Stimulated activated CD8-positive, alpha-beta memory T cell treated with anti-CD3 and anti-CD28 coated beads, Interleukin-4, amount 100 ng/mL, for 24 hours (primary cell): Measurements from ENCODE around the gene ABR.
"Not testable (repeated sequence)": the region's sequence is repeated elsewhere in the genome, so short reads cannot be mapped to it uniquely, and the experiment has no call there.

Experiments used
- DNase-seq: peaks from one replicate; pipeline ENCODE4 v3.0.0-alpha.2; 2020; ENCODE audit warnings: low read depth

Gene ABR

DNA sequence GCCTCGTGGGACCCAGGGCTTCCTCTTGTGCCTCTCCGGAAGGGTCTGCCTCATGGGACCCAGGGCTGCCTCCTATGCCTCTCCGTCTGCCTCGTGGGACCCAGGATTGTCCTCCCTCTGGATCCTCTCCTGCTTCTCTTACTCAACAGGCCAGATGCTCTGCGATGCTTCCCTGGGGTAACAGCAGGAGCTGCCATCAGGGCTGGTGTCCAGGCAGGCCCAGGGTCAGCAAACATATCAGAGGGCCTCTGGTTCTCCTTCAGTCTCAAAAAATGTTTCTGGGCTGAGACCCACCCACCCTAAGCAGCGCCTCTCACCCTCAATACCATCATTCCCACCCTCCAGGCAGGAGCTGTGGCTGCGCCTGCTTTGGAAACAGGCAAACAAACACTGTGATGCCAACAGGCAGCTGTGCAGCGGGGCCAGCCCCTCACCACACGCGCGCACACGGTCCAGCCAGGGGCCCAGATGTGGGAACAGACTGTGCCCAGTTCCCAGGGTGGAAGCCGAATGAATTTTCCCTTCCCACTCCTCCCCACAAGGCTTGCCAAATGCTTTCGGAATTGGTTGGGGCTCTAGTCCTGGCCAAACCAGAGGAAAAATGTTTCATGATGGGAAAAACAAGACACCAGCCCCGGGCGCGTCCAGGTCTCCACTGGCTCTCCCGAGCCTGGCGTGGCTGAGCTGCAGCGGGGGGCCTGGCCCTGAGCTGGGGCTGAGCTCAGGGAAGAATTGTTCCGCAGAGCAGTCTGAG lies 171.6 kb downstream of the ABR start:
- DNase-seq: no peak

DNA sequence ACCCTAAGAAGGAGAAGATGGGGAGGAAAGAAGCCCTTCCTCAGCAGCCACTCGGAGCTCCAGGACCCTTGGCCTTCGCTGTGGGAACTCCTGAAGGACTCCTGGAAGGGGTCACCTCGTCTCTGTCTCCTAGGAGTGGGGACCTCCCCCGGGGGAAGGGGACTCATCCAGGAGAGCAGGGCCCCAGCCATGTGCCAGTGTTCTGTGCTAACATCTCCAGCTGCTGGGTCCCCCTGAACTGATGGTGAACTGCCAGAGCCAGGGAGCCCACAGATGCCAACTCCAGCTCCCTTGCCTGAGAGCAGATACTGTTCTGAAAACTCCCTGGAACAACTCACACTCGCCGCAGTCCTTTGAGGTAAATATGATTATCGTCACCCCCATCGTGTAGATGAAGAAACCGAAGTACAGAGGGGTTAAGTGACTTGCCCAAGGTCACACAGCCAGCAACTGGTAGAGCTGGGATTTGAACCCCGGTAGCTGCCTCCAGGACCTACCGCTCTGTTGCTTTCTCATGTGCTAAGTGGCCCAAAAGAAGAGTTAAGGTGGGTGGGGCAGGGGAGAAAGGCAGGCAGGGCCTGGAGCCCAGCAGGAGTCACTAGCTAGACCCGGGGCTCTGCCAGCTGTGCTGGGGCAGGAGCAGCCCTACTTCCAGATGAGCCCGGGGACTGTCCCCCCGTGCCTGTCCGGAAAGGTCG lies 172.3 kb downstream of the ABR start:
- no peak for DNase-seq

DNA sequence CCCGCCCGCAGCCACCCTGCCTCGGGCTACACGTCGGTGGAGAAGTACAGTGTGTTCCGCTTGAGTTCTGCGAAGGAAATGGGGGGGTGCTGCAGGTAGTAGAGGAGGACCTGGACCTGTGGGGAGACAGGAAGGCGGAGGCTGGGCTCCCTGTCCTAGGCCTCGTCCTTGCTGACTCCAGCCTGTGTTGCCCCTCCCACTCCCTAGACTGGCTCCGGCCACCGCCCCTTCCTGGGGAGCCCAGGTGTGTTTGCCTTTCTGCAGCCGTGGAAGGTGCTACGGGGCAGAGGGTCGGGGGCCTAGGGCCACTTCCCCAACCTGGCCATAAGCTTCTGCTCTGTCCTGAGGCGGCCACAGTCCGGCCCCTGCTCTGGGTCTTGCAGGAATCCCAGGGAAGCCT lies 173.7 kb downstream of the ABR start:
- DNase-seq: no peak

DNA sequence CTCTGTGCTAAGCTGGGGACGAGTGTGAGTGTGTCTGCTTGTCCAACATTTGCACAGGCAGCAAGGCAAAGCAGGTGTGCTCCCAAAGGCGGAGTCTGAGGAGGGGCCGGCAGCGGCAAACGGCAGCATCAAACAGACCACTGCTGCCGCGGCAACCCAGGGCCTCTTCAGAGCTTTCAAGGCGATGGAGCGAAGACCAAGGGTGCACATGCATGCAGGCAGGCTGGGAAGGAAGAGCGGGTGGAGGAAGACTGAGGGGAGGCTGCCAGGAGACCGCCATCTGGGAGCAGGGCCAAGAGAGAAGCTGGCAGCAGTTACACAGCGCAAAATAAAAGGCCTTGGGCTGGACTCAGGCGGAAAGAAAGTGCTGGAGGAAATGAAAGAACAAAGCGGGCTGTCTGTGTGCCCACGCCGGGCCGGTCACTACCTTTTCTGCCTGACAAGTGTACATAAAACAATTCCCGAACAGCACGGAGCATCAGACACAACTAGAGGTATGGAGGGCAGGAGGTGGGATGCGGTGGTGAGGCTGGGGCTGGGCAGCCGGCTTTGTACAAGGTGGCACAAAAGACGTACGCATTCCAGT lies 174.3 kb downstream of the ABR start:
- no peak for DNase-seq

DNA sequence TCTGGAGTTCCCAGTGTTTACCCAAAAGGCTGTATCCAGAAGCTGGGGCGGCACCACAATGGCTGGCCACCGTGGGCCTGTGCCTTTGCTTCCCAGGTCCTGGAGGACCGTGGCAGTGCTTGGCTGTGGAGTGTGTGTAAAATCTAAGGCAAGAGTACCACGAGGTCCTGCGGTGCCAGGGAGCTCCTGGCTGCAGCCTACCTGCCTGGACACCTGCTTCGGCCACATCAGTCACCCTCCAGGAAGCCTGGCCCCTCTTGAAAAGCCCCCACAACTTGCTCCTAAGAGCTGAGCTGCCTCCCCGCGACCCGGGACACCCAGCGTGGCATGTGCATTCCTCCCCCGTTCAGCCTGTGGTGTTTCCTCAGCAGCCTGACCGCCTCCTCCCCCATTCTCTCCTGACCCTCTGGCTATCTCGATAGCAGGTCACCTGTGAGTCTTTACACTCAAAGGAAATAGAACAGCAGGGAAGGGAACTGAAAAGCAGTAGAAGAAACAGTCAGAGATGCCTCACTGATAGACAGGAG lies 174.9 kb downstream of the ABR start:
- no peak for DNase-seq

DNA sequence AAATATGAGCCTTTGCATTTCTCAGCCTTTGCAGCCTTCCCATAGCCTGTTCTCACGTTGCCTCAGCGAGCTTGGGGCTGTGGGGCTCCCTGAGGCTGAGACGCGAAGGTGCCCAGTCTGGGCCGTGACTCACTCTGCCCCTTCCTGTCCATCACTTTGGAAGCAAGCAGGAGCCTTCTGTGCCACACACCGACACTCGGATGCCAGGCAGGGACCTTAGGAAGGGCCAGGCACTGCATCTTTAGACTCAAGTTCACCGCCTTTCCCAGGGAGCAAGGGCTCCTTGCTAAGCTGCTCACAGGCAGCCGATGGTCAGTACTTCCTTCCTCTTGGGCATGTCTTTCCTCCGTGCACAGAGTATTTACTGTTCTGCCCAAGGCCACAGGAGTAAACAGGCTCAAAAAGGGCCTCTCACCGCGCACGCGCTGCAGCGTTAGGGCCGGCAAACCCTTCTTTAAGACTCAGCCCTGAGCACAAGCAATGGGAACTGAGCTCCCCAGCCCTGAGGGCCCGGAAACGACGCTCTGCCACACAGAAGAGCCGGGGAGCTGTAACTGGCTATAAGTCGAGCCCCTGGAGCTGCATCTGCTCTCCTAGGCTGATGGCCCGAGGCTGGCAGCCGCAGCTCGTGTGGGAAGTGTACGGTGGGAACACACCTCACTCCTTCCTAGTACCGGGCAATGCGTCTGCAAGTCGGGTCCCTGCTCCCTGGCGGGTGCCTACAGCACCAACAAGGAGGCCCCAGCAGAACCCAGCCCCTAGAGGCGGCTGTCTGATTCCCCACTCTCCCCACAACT lies 175.6 kb downstream of the ABR start:
- DNase-seq: no peak

DNA sequence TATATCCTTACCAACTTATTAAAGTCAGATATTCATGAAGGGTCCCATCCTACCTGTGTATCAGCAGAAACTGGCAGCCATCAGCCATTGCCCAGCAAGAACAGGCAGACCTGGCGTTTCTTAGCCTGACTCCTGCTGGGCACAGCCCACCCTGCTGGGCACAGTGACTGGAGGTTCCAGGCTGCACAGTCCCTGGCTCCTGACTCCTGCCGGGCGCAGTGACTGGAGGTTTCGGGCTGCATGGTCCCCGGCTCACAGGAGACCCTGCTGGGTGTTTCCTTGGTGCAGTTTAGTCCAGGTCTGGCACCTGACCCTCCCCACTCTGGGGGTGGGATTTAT lies 176.2 kb downstream of the ABR start:
- no peak for DNase-seq

DNA sequence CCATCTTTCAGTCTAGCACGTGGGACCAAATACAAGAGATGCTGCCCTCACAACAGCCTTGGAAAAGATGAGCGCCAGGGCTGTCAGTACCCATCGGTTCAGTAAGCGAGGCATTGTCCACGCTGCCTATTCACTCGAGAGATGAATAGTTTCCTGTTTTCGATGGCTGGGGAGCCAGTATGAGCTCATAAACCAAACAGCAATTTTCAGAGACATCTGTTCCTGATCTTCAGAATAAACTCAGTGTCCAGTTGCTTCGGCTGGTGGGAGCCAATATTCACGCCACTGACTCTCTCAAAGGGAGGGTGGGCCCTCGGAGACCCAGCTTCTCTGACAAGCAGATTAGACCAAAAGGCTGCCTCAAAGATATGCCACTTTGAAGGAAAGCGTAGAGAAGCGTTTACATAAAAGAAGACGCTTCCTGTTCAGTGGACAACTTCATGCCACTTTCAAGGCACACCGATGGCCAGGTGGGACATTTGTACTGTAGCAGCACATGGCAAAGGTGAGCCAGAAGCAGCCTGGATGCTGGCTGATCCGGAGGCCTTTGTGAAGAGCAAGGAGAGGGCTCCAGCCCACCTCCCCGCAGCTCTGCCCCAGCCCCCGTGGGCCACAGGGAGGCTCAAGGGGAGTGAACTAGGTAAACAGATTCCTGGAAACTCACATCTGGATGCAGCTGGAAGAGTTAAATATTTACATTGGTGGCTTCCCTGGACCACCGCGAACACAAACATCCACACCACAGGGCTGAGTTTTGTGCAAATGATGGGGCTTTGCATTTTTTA lies 176.8 kb downstream of the ABR start:
- DNase-seq: no peak

DNA sequence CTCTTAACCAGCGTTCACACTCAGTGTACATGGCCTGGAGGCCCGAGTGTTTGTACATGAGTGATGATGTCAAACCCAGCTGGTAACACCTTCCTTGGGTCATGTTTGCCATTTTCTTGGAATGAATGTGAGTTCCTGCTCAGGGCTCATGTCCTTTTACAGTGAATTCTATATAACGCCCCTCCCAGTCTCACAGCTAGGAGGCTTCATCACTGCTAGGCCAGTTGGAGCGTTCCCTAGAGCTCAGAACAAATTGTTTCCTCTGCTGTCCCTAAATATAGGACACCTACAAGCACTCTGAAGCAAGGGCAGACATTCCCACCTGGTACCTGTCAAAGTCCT lies 177.4 kb downstream of the ABR start:
- DNase-seq: no peak

DNA sequence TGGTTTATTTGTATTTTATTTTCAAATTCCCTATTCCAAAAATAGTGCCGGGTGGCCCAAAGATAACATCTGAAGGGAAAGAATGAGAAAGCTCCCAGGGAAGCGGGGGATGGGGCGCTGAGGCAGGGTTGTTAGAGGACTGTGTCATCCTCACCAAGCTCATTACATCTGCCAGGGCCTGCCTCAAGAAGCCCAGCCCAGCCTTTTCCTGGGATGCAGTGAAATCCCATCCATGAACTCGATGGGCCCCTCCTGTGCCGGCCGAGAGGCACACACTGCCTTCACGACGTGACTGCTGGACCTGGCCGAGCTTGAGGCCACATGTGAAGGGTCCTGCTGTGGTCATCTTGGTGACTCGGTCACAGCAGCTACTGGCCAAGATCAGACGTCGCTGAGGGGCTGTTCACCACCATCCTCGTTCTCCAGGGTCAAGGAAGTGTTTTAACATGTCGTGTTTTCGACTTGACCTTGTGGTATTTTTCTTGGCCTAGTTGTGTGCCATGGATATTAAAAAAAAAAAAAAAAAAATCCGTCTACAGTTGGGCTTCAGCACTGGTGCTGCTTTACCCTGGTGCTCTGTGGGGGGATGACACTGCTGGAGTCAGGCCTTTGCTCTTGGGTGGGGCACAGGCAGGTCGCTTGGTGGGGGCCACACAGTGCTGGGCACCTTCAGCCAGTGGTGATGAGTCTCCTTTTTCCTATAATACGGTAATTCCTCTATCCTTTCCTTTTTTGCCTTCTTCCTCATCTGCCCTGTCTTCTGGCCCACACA lies 178.0 kb downstream of the ABR start:
- DNase-seq: no peak

DNA sequence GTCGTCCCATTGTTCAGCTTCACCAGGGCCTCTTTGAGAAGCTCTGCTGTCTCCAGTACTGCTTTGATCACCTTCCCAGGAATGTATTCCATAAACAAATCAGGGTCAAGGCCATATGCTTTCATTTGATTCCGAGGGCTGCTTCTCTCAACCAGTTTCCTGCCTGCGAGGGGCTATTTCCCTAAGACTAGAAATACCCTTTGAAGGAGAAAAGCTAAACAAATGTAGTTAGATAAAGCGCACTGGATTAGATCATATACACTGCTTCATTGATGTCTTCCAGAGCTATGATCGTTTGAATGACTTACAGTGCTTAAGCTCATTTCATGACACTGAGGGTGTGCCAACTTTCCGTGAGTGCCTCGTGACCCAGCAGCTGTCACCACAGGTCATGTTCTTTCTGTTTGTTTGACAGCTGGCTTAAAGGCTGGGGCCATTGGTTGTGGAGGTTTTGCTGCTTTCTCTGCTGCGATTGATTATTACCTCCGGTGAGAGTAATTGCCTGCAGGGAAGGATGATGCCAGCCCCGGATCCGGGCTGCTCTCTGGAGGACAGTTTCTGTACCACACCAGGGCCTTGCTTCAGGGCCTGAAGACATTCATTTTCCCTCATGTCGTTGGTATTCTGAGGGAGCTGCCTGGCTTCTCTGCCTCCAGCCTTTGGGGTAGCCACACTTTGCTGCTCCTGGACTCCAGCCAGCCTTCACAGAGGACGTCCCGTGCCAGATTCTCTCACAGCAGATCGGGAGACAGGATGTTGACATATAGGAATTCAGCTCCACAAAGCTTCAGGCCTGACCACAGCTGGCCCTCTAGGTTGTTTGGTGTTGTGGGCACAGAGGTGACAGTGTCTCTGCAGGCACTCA lies 179.0 kb downstream of the ABR start:
- no peak for DNase-seq

DNA sequence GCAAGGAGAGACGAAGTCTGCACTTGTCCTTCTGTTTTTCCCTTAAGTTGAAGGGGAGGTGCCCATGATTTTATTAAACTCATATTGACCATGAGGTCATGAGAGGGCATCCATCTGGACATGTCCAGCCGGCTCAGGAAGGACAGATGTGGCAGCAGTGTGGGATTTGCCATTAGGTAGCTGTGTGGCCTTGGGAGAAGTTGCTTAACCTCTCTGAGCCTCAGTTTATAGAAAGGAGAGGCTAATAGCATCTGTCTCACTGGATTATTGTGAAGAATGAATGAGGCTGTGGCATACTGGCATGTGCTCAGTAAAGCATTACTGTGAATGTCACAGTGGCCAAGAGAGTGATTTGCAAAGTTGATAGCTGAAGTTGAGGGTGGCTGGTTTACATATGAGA lies 181.7 kb downstream of the ABR start:
- no peak for DNase-seq

DNA sequence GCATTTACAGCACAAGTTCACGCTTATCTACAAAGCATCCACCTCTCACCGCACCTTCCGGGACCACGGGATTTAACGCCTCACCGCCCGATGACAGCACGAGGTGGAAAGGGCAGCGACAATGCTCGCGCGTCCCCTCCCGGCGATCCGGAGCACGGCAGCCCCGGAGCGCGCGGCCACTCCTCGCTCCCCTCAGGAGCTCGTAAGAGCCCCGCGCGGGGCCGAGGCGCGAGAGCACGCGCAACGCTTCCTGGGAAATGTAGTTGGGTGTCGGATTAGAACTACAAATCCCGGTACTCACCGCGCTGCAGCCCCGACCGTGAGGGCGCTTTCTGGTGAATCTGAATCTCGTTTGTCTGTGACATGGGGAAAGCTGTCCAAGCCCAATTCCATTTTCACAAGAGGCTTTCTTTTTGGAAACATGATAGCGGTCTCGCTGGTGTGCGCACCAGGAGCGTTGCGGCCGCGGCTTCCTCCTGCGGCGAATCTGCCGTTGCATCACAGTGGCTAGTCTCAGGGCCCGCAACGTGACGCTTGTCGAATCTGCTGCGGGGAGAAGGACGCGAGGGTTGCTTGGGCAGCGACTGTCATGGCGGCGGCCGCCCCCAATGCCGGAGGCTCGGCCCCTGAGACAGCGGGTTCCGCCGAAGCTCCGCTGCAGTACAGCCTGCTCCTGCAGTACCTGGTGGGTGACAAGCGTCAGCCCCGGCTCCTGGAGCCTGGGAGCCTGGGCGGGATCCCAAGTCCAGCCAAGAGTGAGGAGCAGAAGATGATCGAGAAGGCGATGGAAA lies 183.0 kb downstream of the ABR start, which contains the start of gene TIMM22:
Gene TIMM22, plus strand, starts transcription at position 576 of the 791 bp plus-strand sequence. Its CDS starts 14 bp downstream, at position 590.
- DNase-seq: peak; percentile 85

DNA sequence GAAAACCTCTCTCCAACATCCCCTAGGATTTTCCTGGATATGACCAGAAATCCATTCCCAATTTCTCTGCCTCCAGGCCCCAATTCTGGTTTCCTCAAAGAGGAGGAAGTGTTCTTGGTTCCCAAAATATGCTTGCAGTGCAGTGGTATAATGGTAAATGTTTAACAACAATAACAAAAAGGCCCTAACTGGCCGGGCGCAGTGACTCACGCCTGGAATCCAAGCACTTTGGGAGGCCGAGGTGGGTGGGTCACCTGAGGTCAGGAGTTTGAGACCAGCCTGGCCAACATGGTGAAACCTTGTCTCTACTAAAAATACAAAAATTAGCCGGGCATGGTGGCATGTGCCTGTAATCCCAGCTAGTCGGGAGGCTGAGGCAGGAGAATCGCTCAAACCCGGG lies 184.5 kb downstream of the ABR start:
- DNase-seq: not testable (repeated sequence)

DNA sequence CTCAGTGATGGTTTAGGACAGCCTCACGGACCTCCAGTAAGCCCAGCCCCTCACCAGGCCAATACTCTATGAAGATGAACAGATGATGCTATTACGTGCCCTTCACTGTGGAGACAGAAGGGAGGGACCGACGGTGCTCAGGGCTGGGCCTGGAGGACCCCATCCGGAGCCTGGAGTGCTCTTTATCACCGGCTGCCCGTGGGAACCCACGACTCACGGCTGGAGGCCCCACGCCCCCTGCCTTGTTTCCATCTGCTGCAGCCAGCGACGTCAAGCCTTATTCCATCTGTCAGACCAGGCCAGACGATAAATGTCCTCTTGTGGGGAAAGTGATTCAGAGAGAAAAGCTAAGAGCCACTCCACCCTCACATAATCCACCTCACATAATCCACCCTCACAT lies 186.8 kb downstream of the ABR start:
- no peak for DNase-seq

DNA sequence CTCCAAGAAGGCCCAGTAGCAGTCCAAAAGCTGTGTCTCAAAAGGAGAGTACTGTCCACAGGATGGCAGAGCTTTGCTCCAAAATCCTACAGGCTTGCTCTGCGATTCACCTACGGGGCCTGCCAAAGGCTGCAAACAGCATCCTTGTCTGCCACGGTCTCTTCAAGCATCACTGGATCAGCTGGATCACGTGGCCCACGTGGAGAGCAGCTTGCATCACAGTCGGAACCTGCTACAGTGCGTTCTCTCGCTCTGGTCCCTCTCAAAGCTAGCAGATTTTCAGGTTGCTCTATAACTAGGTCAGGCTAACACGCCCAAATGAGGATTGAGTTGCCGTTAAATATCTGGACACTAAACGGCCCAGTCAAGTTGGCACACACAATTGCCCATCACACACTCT lies 191.2 kb downstream of the ABR start:
- no peak for DNase-seq

DNA sequence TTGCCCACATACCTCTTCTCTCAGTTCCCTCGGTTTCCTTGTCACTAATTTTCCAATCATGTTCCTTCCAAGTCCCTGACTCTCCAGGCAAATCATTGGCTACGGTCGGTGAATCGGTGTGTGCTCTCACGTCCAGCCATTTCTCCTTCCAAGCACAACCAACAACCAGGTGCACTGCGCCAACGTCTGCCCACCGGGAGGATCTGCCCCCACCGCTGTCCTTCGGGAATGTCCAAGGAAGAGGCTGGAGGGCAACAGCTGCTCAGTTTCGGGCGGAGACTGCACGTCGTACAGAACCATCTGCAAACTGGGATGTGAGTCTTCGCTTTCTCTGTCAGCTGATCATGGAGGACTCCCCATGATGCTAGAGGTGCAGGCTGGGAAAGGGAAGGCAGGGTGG lies 191.8 kb downstream of the ABR start:
- no peak for DNase-seq

DNA sequence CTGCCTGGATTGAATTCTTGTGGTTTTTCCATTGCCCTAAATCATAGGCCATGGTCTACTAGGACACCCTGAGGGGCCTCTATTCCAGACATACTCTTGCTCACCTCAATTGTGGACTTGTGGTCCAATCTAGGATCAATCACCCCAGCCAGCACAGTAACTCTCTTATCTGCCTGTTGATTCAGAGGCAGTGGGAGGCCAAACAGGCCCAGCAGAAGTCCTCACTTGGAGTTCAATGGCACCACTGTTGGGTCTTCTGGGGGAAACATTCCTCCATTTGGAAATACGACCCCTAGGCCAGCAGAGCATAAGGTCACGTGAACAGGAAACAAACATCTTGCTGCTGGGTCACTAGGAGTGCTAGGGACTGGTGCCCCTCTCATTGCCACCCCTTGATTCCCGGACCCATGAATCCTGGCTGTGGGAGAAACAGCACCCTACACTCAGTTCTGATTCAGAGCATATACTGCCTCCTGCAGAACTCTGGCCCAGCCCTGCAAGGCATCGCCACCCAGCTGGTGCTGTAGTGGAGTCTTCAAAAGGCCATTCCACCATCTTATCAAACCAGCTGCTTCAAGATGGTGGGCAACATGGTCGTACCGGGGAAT lies 193.4 kb downstream of the ABR start:
- DNase-seq: no peak

DNA sequence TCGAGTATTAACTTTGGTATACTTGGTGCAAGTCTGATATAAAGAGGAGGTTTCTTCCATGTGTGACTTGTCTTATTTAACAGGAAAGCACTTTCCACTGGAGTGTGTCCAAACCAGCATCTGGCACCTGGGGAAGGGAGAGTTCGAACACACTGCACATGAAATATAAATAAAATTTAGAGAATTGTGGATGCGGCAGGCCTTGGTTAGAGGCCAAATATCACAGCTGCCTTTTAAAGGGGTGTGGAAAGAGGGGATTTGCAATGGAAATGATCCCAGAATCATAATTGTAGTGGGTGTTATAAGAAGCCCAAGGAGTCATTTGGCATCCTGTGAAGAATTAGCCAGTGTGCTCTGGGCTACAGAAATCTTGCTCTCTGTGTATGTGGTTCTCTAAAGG lies 195.9 kb downstream of the ABR start:
- DNase-seq: no peak
